ENCODE measurements around the gene SLC46A3.
"Not testable (repeated sequence)": the region's sequence is repeated elsewhere in the genome, so short reads cannot be mapped to it uniquely, and the experiment has no call there.

Gene SLC46A3

DNA sequence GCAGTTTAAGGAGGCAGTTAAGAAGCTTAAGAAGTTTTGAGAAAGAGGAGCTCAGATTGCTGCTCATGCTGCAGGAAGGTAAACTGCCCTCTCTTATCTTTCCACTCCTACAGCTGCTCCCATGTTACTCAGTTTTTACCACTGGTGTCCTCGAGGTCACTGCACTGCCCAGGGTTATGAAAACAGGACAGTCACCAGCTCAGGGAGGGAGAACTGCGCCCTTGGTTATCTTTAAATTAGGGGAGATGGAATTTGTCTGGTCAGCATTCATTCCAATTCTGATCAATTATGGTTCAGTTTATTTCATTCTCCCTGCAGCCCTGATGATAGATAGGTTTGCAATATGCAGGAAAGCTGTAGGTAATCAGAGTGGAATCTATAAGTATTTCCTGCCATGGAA, 10.8 kb upstream of the SLC46A3 start:
- no peak for DNase-seq

DNA sequence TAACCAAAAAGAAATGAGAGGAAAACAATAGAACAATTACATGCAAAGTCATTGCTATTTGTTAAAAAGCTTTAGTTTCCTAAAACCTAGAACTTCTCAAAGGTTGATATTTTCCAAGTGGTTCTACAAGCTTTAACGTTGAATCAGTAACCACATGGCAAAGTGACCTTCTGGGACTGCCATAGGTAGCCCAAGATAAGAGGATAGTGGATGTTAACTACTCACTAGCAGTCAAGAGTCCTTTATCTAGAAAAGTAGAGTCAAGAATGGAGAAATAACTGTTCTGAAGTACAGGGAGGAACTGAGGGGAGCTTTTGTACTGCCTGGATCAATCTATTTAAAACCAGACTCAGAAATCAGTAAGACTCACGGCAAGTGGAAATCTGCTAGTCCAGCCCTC, 9.9 kb upstream of the SLC46A3 start:
- no peak for DNase-seq

DNA sequence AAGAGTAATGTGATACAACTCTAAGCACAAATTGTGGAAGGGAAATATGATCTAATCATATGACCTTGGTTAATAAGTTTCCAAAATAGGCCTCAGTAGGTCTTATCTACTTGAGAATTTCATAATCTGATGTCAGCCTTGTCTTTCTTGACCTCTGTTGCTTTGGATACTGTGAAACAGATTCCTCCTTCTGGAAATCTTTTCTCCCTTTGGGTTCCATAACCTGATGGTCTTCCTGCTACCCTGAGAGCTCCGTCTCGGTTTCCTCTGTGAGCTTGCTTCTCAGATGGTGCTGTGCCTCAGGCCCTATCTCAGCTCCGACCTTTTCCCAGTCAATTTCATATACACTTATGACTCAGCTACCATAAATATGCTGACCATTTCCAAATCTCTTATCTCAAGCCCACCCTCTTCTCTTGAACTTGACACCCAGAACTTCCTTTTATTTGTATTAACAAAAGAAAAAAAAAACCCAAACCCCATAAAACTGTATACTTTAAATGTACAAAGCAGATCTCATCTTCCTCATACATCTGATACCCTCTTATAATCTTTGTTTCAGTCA, 6.4 kb upstream of the SLC46A3 start:
- DNase-seq = no peak

DNA sequence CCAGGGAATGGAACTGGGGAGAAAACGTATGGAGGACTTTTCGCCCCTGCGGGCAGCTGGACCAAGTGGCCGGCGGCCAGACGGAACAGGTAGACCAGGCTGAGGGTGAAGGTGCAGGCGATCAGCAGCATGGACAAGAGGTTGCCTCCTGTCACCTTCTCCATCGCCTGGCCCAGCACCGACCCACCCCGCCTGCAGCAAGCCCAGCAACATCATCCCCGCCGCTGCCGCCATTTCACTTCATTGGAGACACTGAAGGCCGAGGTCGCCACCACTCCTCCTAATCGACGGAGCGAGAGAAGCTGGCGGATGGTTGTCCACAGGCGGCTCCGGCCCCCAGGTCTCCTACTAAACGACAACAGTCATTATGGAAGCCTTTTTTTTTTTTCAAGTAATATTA, 5.0 kb upstream of the SLC46A3 start:
- DNase-seq = no peak

DNA sequence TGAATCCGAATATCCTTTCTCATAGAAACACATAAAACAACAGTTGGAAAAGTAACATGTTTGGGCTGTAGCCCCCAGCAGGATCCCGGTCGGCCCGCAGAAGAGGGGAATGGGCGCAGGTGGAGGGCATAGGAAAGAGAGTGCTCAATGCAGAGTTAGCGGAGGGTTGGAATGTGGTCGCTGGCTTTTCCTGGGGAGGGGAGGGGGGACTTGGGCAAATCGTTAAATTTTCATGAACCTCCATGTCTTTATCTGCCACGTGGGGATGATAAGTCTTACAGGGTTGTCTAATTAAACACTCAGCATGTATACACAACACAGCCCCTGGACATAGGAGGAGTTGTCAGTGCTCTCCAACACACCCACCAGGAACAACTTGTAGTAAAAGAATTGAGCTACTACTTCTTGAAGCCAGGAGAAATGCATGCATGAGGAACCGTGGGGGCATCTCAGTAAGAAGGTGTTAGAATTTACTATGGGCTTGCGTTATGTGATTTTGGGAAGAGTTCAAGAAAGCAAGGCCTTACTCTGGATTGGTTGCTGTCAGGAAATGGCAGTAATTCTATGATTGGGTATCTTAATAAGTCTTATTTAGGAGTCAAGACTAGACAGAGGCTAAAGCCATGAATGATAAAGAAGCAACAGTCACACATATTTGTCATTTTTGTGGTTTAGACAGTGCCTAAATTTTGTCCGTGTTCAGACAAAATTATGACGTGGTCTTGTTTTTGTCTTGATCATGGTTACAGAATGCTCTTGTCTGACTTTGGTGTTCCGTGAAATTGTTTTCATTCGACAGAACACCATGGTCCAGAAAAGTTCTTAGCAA, 671 bp upstream of the SLC46A3 start:
- no peak for DNase-seq

DNA sequence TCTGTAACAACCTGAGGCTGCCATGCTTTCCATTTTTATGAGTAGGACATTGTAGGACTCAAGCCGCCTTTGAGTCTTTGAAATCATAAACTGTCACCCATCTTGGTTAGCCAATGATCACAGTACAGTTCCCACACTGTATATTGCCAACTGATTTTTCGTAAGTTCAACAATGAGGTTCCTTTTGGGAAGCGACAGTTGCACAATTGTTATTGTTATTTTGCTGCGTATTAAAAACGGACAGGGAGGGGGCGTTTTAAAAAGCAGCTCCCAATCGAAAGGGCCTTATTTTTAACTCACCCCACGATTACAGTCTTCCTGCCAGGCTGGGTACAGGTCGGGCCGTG, 601 bp downstream of the SLC46A3 start:
- no peak for DNase-seq

DNA sequence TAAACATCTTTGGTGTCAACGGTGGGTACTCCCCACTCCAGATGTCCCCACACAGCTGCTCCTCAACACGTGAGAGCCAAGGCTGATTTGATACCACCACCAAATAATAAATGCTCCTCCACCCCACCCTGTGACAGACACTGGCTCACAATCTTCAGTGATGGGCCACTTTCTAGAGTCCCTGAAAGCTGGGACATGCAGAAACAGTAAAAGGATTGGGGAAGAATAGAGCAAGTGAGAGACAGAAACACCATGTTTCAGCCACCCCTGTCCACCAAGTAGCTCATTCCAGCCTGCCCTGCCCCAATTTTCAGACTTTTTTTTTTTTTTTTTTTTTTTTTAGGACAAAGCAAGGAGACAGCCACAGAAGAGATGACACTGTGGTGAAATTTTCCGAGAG, 1.6 kb downstream of the SLC46A3 start:
- no peak for DNase-seq

DNA sequence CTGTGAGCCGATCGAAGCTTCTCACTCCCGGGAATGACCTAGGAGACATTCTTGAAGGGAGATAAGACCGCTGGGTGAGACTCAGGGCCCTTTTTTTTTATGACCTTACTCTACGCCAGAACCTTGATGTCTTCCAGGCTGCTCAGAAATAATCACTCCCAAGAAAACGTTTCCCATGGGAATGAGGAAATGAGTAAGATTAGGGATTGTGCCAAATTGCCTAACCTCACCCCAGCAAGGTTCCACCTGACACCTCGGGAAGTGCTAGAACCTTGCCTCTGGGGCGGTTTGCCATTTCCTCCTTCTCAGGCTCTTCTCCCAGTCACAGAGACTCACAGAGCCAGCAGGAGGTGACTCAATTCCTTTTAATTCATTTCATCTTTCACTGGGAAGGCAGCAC, 2.3 kb downstream of the SLC46A3 start:
- no peak for DNase-seq

DNA sequence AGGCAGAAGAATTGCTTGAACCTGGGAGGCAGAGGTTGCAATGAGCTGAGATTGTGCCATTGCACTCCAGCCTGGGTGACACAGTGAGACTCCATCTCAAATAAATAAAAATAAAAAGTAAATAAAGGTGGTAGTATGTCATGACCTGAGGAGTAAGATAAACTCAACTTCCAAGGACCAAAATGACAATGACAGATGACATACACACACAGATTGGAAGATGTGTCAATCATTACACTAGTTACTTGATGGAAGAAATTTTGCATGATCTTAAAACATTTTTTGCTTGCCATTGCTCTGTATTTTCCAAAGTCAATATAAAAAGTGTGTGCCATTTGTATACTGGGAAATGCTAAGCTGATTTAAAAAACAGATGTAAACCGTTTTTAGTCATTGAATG, 4.1 kb downstream of the SLC46A3 start:
- no peak for DNase-seq

DNA sequence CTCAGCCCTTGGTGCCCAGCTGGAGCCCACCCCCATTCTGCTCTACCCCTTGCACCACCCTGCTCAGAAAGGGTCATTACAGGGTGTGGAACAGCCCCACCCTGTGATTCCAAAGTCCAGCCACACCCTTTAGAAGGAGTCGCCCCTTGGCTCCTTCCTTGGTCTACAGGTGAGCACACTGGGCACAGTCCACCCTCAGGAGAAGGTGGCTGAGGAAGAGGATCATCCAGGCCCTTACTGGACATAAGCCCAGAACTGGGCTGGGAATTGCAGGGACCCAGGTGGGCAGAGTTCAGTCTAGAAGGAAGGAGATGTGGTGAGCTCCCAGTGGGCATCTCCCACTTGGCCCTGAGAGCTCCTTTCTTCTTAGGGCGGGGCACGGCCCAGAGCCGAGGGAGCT, 8.6 kb downstream of the SLC46A3 start:
- DNase-seq = no peak

DNA sequence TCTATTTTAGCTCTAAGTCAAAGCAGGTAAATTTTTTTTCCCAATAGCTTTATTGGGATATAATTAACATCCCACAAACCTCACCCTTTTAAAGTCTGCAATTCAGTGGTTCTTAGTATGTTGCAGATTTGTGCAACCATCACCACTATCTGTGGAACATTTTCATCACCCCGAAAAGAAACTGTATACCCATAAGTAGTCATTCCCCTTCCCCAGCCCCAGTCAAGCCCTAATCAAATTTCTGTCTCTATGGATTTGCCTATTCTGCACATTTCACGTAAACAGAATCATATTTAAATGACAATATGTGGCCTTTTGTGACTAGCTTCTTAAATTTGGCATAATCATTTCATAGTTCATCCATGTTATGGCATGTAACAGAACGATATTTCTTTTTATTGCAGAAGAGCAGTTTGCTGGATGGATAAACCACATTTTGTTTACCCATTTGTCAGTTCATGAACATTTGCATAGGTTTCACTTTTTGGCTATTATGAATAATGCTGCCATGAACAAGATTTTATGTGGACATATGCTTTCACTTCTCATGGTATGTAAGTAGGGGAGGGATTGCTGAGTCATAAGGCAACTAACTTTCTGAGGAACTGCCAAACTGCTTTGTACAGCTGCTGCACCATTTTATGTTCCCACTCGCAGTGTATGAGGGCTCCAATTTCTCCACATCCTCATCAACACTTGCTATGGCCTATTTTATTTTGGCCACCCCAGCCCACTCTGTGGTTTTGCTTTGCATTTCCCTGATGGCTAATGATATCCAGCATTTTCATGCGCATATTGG, 10.9 kb downstream of the SLC46A3 start:
- DNase-seq = peak; percentile 13

DNA sequence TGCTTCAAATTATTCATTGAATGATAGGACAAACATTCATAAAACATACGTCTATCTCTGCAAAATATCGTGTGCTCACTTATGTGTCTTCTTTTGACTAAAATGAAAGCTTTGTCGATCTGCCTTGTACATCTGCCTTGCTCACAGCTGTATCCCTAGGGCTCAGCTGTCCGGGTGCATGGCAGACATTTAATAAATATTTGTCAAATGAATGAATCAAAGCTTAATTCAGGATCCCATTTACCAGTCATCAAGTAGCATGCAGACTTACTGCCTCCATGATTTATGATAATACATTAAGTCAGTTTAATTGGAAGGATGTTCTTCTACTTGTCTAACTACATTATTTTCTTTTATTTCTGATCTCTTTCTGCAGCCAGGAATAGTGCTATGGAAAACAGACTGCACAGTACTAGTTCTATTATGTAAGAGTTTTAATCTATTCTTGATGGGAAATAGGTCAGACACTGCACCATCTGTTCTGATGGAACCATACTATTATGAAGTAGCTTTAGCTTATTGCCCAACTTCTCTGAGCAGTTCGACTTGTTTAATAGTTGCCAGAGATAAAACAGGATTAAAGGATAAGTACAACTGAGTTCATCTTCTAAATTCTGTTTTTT, 13.2 kb downstream of the SLC46A3 start:
- DNase-seq = no peak

DNA sequence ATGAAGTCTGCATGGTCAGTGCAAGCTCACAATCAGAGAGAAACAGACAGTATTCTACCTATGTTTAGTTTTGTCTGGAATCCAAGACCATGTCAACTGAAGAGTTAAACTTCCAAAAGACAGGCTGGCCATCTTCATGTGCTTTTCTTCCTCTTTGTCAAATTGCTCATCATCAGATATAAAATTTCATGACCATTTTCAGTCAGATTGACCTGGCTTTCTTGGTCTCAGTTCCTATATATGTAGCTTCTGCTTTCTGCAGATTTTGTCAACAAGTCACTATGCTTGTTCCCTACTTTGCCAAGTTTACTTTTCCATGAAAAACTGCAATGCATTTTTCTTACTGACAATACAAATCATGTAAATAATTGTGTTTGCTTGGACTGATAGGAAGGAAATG, 13.9 kb downstream of the SLC46A3 start:
- no peak for DNase-seq

DNA sequence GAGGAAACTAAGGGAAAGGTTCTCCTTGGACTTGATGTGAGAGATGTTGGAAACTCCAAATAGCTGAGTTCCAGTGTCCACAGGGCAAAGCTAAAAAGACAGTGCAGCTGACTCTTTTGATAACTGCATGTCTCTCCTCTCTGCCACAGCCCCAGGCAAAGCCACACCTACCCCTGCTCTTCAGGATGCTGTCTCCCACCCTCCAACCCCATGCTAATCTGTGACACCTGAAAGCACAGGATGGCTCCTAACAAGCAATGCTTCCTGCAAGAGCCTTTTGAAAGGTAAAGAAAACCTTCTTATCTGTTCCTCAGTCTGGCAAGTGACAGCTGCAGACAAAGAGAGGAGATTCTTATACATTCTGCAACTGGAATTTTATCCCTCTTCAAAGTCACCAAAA, 14.5 kb downstream of the SLC46A3 start:
- DNase-seq = no peak

DNA sequence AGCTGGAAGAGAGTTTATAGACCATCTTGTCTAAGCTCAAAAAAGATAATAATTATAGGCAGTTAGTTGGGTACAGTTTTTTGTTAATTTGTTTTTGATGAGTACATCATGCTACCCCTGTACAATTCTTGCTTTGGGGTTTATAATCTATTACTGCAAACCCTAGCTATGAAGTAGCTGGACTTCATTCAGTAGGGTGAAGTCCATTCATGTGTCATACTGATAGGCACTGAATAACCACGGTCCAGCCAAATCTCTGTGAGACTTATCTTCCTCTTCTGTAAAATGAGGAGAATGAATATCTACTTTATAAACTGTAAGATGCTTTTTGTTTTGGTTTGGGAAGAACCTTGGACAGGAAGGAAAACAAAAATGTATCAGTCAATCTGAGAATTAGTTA, 19.5 kb downstream of the SLC46A3 start:
- DNase-seq = no peak

DNA sequence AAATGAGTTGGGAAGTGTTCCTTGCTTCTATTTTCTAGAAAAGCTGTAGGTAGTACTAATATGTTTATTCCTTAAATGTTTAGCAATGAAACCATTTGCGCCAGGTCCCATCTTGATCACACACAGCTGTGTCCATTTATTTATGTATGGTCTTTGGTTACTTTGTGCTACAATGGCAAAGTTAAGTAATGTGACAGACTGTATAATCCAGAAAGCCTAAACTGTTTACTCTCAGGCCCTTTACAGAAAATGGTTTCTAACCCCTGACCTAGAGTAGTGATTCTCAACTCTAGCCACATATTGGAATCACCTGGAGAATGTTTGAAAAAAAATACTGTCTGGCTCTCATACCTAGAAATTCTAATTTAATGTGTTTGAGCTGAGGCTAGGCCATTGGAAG, 21.3 kb downstream of the SLC46A3 start:
- DNase-seq = no peak

DNA sequence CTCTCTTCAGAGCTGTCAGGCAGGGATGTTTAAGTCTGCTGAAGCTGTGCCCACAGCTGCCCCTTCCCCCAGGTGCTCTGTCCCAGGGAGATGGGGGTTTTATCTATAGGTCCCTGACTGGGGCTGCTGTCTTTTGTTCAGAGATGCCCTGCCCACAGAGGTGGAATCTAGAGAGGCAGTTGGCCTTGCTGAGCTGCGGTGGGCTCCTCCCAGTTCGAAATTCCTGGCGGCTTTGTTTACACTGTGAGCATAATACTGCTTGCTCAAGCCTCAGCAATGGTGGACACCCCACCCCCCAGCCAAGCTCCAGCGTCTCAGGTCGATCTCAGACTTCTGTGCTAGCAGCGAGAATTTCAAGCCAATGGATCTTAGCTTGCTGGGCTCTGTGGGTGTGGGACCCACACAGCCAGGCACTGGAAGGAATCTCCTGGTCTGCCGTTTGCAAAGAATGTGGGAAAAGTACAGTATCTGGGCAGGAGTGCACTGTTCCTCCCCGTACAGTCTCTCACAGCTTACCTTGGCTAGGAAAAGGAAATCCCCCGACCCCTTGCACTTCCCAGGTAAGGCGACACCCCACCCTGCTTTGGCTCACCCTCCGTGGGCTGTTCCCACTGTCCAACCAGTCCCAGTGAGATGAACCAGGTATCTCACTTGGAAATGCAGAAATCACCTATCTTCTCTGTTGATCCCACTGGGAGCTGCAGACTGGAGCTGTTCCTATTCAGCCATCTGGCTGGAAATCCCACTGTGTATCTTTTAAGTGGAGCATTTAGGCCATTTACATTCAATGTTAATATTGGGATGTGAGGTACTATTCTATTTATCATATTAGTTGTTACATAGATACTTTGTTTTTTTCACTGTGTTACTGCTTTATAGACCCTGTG, 24.9 kb downstream of the SLC46A3 start:
- not testable (repeated sequence) for DNase-seq

DNA sequence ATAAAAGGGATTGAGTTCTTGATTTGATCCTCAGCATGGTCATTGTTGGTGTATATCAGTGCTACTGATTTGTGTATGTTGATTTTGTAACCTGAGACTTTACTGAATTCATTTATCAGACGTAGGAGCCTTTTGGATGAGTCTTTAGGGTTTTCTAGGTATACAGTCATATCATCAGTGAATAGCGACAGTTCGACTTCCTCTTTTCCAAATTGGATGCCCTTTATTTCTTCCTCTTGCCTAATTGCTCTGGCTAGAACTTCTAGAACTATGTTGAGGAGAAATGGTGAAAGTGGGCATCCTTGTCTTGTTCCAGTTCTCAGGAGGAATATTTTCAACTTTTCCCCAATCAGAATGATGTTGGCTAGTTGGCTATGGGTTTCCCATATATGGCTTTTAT, 32.9 kb downstream of the SLC46A3 start:
- DNase-seq = no peak

DNA sequence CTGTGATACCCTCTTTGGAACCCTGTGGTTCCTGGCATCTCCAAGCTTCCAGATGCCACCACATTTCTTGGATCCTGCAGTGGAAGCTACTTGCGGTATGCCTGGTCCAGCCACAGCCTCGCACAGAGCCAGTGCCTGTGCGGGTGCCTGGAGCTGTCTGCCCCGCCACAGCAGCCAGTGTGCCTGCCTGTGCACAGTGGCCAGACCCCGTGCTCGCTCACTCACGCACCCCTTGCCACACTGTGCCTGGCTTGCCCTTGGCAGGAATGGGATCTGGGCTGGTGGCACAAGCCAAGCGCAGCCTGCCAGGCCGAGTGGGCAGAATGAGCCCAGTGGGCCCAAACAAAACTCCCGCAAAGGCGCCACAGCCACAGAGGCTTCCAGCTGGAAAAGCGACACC, 33.7 kb downstream of the SLC46A3 start:
- DNase-seq = no peak

DNA sequence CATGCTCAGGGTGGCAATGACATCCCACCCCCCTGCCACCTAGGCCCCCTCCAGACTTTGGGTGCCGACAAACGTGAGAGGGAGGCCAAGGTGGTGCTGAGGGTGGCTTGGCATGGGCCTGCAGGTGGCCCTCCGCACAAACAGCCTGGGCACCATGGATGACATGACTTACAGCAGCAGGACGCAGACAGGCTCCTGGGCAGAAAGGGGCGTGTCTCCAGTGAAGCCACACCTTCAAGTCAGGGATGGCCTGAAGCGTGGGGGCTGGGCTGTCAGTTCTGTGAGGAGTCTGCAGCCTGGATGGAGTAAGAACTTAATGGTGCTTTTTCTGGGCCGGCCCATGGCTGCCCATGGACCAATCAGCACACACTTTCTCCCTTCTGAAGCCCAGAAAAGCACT, 34.5 kb downstream of the SLC46A3 start:
- no peak for DNase-seq

DNA sequence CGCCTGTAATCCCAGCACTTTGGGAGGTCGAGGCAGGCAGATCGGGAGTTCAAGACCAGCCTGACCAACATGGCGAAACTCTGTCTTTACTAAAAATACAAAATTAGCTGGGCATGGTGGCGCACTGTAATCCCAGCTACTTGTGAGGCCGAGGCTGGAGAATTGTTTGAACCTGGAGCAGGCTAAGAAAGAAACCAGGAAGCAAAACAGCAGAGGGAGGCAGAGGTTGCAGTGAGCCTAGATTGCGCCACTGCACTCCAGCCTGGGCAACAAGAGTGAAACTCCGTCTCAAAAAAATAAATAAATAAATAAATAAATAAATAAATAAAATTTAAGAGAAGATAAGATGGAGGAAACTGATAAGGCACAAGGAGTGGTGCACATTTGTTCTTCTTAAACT, 35.6 kb downstream of the SLC46A3 start:
- not testable (repeated sequence) for DNase-seq

DNA sequence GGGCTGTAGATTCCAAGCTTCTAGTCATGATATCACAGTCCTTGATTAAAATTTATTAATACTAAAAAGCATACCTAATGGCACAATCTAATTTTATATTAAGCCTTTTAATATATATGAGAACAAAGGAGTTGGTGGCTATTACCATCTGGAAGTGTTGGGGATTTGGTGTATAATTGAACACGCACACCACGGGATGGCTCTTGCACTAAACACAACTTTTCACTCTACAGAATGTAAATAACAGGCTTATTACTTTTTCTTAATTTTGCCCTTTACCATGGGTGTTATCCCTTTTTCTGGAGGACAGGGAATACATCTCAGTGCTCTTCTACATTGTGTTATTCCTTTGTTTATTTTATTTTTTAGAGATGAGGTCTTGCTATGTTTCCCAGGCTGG, 38.2 kb downstream of the SLC46A3 start:
- no peak for DNase-seq

DNA sequence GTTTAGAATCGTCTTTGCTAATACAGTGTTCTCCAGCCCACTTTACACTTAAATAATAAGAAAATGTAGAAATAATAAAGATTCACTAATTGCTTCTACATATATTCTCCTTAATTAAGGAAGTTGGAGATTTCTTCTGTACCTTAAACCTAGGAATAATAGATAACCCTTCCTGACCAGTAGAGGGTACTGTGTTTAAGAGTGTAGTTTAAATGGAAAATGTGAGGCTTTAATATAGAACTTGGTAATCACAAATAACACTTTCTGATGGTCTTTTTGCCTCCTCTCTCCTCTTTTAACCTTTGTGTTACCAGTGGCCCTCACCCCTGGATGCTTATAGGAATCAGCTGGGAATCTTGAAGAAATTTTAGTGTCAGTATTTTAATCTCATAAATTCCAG, 39.1 kb downstream of the SLC46A3 start:
- DNase-seq = no peak

All from CD4-positive, alpha-beta T cell treated with Interleukin-4 for 4 hours (primary cell).